VCaP (cell line): ENCODE measurements around the gene EML3.

Source experiments
- H3K27ac ChIP-seq: fragments of 450-650 bp; 2 replicates; pipeline ENCODE4 v1.5.1; 2017
- CTCF ChIP-seq: fragments of 450-650 bp; conservative IDR thresholded peaks from 2 replicates; pipeline ENCODE4 v1.5.1; 2017; ENCODE audit warnings: mild to moderate bottlenecking, moderate library complexity

Gene EML3

GRCh38 chr11:62613291-62613778, 760 bp upstream of the EML3 start:
- TF ChIP-seq CTCF, result no peak
- H3K27ac ChIP-seq, result peak overlapping the region; percentile 87

GRCh38 chr11:62611705-62612365, 740 bp downstream of the EML3 start:
- peak overlapping the region; percentile 87 for H3K27ac ChIP-seq
- TF ChIP-seq CTCF, result no peak

GRCh38 chr11:62610814-62611704, 1.5 kb downstream of the EML3 start:
- H3K27ac ChIP-seq, result peak overlapping the region; percentile 87

GRCh38 chr11:62610403-62610802, 2.2 kb downstream of the EML3 start:
- peak overlapping the region; percentile 87; the same call in 1 of the 2 replicates for H3K27ac ChIP-seq
- TF ChIP-seq CTCF, result no peak

More at GRCh38 chr11:62610814-62611704, 1.5 kb downstream of the EML3 start:
- TF ChIP-seq CTCF, result no peak

- no peak overlapping the region for H3K27ac ChIP-seq
These were observed 3.8 kb downstream of the EML3 start for GRCh38 chr11:62608776-62609175.

GRCh38 chr11:62607714-62608113, 4.9 kb downstream of the EML3 start:
- H3K27ac ChIP-seq, result no peak overlapping the region
- TF ChIP-seq CTCF, result no peak

More at GRCh38 chr11:62608776-62609175, 3.8 kb downstream of the EML3 start:
- TF ChIP-seq CTCF, result no peak

GRCh38 chr11:62605902-62606301, 6.7 kb downstream of the EML3 start:
- H3K27ac ChIP-seq, result no peak overlapping the region
- no peak for TF ChIP-seq CTCF
